H9 (cell line): ENCODE results near the gene SDE2. TPM values are rescaled to one million over a fixed set of nuclear protein-coding genes. Genes with fewer than 3 reads are reported as not detected.
"Not testable (repeated sequence)": the region's sequence is repeated elsewhere in the genome, so short reads cannot be mapped to it uniquely, and the experiment has no call there.

Experiments used
- DNase-seq: peaks from one replicate; pipeline ENCODE4 v3.0.0-alpha.2; 2017
- H2AFZ ChIP-seq: one replicate; pipeline ENCODE4 v1.6.1; 2013; ENCODE audit warnings: mild to moderate bottlenecking, low read length, control low read depth, moderate library complexity
- H2AK5ac ChIP-seq: 2 replicates; pipeline ENCODE4 v1.6.1; 2013; ENCODE audit warnings: low read length, control low read depth, mixed read lengths; ENCODE audit not compliant: insufficient read length
- H2BK120ac ChIP-seq: one replicate; pipeline ENCODE4 v1.6.1; 2013; ENCODE audit warnings: low read depth, mild to moderate bottlenecking, low read length, control low read depth, inconsistent platforms; ENCODE audit not compliant: poor library complexity, severe bottlenecking
- H2BK12ac ChIP-seq: 2 replicates; pipeline ENCODE4 v1.6.1; 2013; ENCODE audit warnings: low read length, control low read depth, mixed read lengths, low read depth; ENCODE audit not compliant: insufficient read length
- H2BK15ac ChIP-seq: 2 replicates; pipeline ENCODE4 v1.6.1; 2013; ENCODE audit warnings: low read depth, low read length, control low read depth
- H2BK20ac ChIP-seq: one replicate; pipeline ENCODE4 v1.6.1; 2013; ENCODE audit warnings: low read depth, mild to moderate bottlenecking, low read length, control low read depth, inconsistent platforms; ENCODE audit not compliant: poor library complexity, severe bottlenecking
- H2BK5ac ChIP-seq: 2 replicates; pipeline ENCODE4 v1.6.1; 2013; ENCODE audit warnings: low read length, control low read depth, mixed read lengths; ENCODE audit not compliant: insufficient read length
- H3K14ac ChIP-seq: 2 replicates; pipeline ENCODE4 v1.6.1; 2013; ENCODE audit warnings: low read length, control low read depth; ENCODE audit not compliant: insufficient read depth
- H3K18ac ChIP-seq: 2 replicates; pipeline ENCODE4 v1.6.1; 2013; ENCODE audit warnings: low read depth, mild to moderate bottlenecking, mixed read lengths, low read length, control low read depth; ENCODE audit not compliant: insufficient read length
- H3K23ac ChIP-seq: 2 replicates; pipeline ENCODE4 v1.6.1; 2013; ENCODE audit warnings: low read length, control low read depth, mixed read lengths, low read depth; ENCODE audit not compliant: insufficient read length
- H3K23me2 ChIP-seq: 2 replicates; pipeline ENCODE4 v1.6.1; 2013; ENCODE audit warnings: low read depth, mild to moderate bottlenecking, mixed read lengths, low read length, control low read depth; ENCODE audit not compliant: insufficient read length, poor library complexity, severe bottlenecking
- H3K27ac ChIP-seq: 2 replicates; pipeline ENCODE4 v1.5.1; 2013; ENCODE audit warnings: low read length, control low read depth, mixed read lengths, low read depth; ENCODE audit not compliant: insufficient read length
- H3K27me3 ChIP-seq: 2 replicates; pipeline ENCODE4 v1.6.1; 2013; ENCODE audit warnings: low read length, control low read depth, inconsistent platforms; ENCODE audit not compliant: insufficient read depth
- H3K4ac ChIP-seq: 2 replicates; pipeline ENCODE4 v1.6.1; 2013; ENCODE audit warnings: low read depth, mild to moderate bottlenecking, control low read depth, inconsistent platforms, low read length, moderate library complexity
- H3K4me1 ChIP-seq: 2 replicates; pipeline ENCODE4 v1.6.1; 2013; ENCODE audit warnings: low read length, control low read depth, inconsistent platforms; ENCODE audit not compliant: insufficient read depth
- H3K4me2 ChIP-seq: 2 replicates; pipeline ENCODE4 v1.6.1; 2013; ENCODE audit warnings: low read length, control low read depth, mixed read lengths; ENCODE audit not compliant: insufficient read length, insufficient read depth
- H3K56ac ChIP-seq: 2 replicates; pipeline ENCODE4 v1.6.1; 2013; ENCODE audit warnings: low read depth, mild to moderate bottlenecking, mixed read lengths, low read length, control low read depth; ENCODE audit not compliant: insufficient read length
- H3K79me1 ChIP-seq: 2 replicates; pipeline ENCODE4 v1.6.1; 2013; ENCODE audit warnings: low read depth, mild to moderate bottlenecking, moderate library complexity, low read length, control low read depth, inconsistent platforms; ENCODE audit not compliant: insufficient read depth, poor library complexity, severe bottlenecking
- H3K79me2 ChIP-seq: 2 replicates; pipeline ENCODE4 v1.6.1; 2013; ENCODE audit warnings: low read length, control low read depth, inconsistent platforms; ENCODE audit not compliant: insufficient read depth
- H3K9ac ChIP-seq: 2 replicates; pipeline ENCODE4 v1.6.1; 2013; ENCODE audit warnings: low read length, control low read depth, mixed read lengths; ENCODE audit not compliant: insufficient read length; ENCODE audit errors: extremely low read depth
- H3K9me3 ChIP-seq: one replicate; pipeline ENCODE4 v1.6.1; 2013; ENCODE audit warnings: low read depth, low read length, inconsistent platforms; ENCODE audit not compliant: control insufficient read depth
- H3T11ph ChIP-seq: one replicate; pipeline ENCODE4 v1.6.1; 2013; ENCODE audit warnings: mild to moderate bottlenecking, low read length, control low read depth, inconsistent platforms
- H4K20me1 ChIP-seq: one replicate; pipeline ENCODE4 v1.6.1; 2013; ENCODE audit not compliant: control insufficient read depth, insufficient read length, insufficient read depth
- H4K5ac ChIP-seq: 2 replicates; pipeline ENCODE4 v1.6.1; 2013; ENCODE audit warnings: low read depth, mild to moderate bottlenecking, mixed read lengths, low read length, control low read depth; ENCODE audit not compliant: insufficient read length
- H4K8ac ChIP-seq: replicated peaks from 2 replicates; pipeline ENCODE4 v1.6.1; 2013; ENCODE audit warnings: low read length, control low read depth, mixed read lengths, low read depth; ENCODE audit not compliant: insufficient read length
- H4K91ac ChIP-seq: 2 replicates; pipeline ENCODE4 v1.6.1; 2013; ENCODE audit warnings: low read depth, mild to moderate bottlenecking, moderate library complexity, mixed read lengths, low read length, control low read depth; ENCODE audit not compliant: insufficient read length
- H3K27ac Mint-ChIP-seq, 3 experiments: 2 replicates in 2 of 3; 3 replicates in 1 of 3; pipeline ENCODE4 v1.8.0; 2020 to 2021; ENCODE audit warnings: mixed read lengths in 3 of 3, mild to moderate bottlenecking in 1 of 3, moderate library complexity in 1 of 3
- H3K27me3 Mint-ChIP-seq: 2 replicates; pipeline ENCODE4 v1.8.0; 2021; ENCODE audit warnings: low read depth, mild to moderate bottlenecking, moderate library complexity, mixed read lengths
- H3K36me3 Mint-ChIP-seq, 3 experiments: 2 replicates in 2 of 3; 3 replicates in 1 of 3; pipeline ENCODE4 v1.8.0; 2020 to 2021; ENCODE audit warnings: low read depth in 3 of 3, mixed read lengths in 3 of 3; ENCODE audit not compliant: insufficient read depth in 1 of 3
- H3K4me1 Mint-ChIP-seq, 2 experiments: 2 replicates each; pipeline ENCODE4 v1.8.0; 2020; ENCODE audit warnings: mixed read lengths in 2 of 2
- H3K4me3 Mint-ChIP-seq, 2 experiments: 2 replicates in 1 of 2; 3 replicates in 1 of 2; pipeline ENCODE4 v1.8.0; 2020 to 2021; ENCODE audit warnings: mild to moderate bottlenecking in 2 of 2, mixed read lengths in 2 of 2, moderate library complexity in 1 of 2
- H3K9me3 Mint-ChIP-seq, 2 experiments: 2 replicates in 1 of 2; 3 replicates in 1 of 2; pipeline ENCODE4 v1.8.0; 2020; ENCODE audit warnings: mild to moderate bottlenecking in 2 of 2, mixed read lengths in 2 of 2, moderate library complexity in 1 of 2
- WGBS: extraction: QIAGEN DNeasy Blood & Tissue Kit; methylation state at CpG from one replicate; pipeline ENCODE4 v1.1.7; 2013; ENCODE audit warnings: missing lambda C conversion rate, low lambda C conversion rate, mixed read lengths; ENCODE audit not compliant: insufficient read length; ENCODE audit errors: extremely low coverage; 5-methylcytosine and 5-hydroxymethylcytosine counted together
- total RNA-seq: library from RNA; stranded (reverse); gene quantifications from 2 replicates; pipeline ENCODE4 v1.2.1, GENCODE V29; 2021

SDE2 gene
- total RNA-seq, 1 experiment from 2014 or later = 20.5 TPM

- H3K4me2 ChIP-seq, H2BK120ac ChIP-seq, H3K56ac ChIP-seq, H3K9me3 ChIP-seq, H3K79me1 ChIP-seq, H3K9me3 Mint-ChIP-seq, H2BK20ac ChIP-seq, H3K9ac ChIP-seq, H3K27me3 Mint-ChIP-seq, H3K4me1 ChIP-seq, H3K27me3 ChIP-seq, H2BK15ac ChIP-seq, H3K23me2 ChIP-seq, H4K91ac ChIP-seq, H4K8ac ChIP-seq, H4K5ac ChIP-seq, H3K18ac ChIP-seq, H2BK12ac ChIP-seq, H3T11ph ChIP-seq, H3K79me2 ChIP-seq, H3K27ac Mint-ChIP-seq, H3K14ac ChIP-seq, H3K23ac ChIP-seq, H3K27ac ChIP-seq, H2AFZ ChIP-seq, H3K4ac ChIP-seq, H2AK5ac ChIP-seq, H3K36me3 Mint-ChIP-seq, H4K20me1 ChIP-seq, H2BK5ac ChIP-seq: not testable (repeated sequence)
- no CpG with 5 or more reads among the region's 69 CpGs for WGBS
- peak; percentile 79 for DNase-seq
- Mint-ChIP-seq H3K4me1 (peaks cover 18 to 25% of the 10 kb centered on the region in 2 experiments), H3K4me3 (peak overlapping the region in 1 of 2 experiments; percentile 50; a peak in 3 of 5 replicates)
Observed at GRCh38 chr1:225939097-225939938, 59.8 kb downstream of the SDE2 start.
